SK-N-DZ (cell line): ENCODE measurements around the gene DDX5. TPM values are rescaled to one million over a fixed set of nuclear protein-coding genes. Genes with fewer than 3 reads are reported as not detected.
A peak's percentile ranks its signal among the peaks of the same experiment; 100 is the strongest.

ENCODE experiments used
- DNase-seq: peaks from one replicate; pipeline ENCODE4 v3.0.0-alpha.2; 2015; ENCODE audit warnings: low spot score
- polyA plus RNA-seq, 2 experiments: library from polyadenylated mRNA; depleted of rRNA; stranded (reverse); fragments of >200 nt; gene quantifications; 2 replicates each; pipeline ENCODE4 v1.2.3, GENCODE V29; 2014

DDX5 gene
- polyA plus RNA-seq (2014; cell fraction: cytosol; rRNA removed), result 452 and 483 TPM in 2 replicates
- polyA plus RNA-seq (2014; cell fraction: nucleus; rRNA removed), result 1,137 and 1,529 TPM in 2 replicates

- peak; percentile 97 for DNase-seq
These were observed at the start of gene DDX5 for GRCh38 chr17:64506201-64506575. Gene DDX5 (minus strand): TSS chr17:64506289. CDS start chr17:64506119, 170 bp downstream.

- no peak for DNase-seq
These were observed 49.2 kb upstream of the DDX5 start for GRCh38 chr17:64555281-64555680.

GRCh38 chr17:64554028-64554637 is 48.0 kb upstream of the DDX5 start:
- DNase-seq, result no peak

- DNase-seq, result no peak
These were observed 45.4 kb upstream of the DDX5 start for GRCh38 chr17:64551461-64551860.

GRCh38 chr17:64547319-64547718 is 41.2 kb upstream of the DDX5 start:
- no peak for DNase-seq

GRCh38 chr17:64546716-64547115 is 40.6 kb upstream of the DDX5 start:
- no peak for DNase-seq

GRCh38 chr17:64544742-64545141 is 38.7 kb upstream of the DDX5 start:
- DNase-seq, result no peak

- DNase-seq, result no peak
These were observed 34.2 kb upstream of the DDX5 start for GRCh38 chr17:64540118-64540776.

- DNase-seq, result no peak
These were observed 32.5 kb upstream of the DDX5 start for GRCh38 chr17:64538508-64539130.

GRCh38 chr17:64537488-64537887 is 31.4 kb upstream of the DDX5 start:
- DNase-seq, result no peak

GRCh38 chr17:64536913-64537312 is 30.8 kb upstream of the DDX5 start:
- no peak for DNase-seq

GRCh38 chr17:64535357-64535756 is 29.3 kb upstream of the DDX5 start:
- DNase-seq, result no peak

GRCh38 chr17:64534187-64534586 is 28.1 kb upstream of the DDX5 start:
- DNase-seq, result no peak

- DNase-seq, result no peak
These were observed 27.7 kb upstream of the DDX5 start for GRCh38 chr17:64533784-64534183.

GRCh38 chr17:64532409-64532808 is 26.3 kb upstream of the DDX5 start:
- no peak for DNase-seq

GRCh38 chr17:64531955-64532371 is 25.9 kb upstream of the DDX5 start:
- no peak for DNase-seq

- DNase-seq, result no peak
These were observed 23.1 kb upstream of the DDX5 start for GRCh38 chr17:64529221-64529620.

GRCh38 chr17:64527914-64528313 is 21.8 kb upstream of the DDX5 start:
- no peak for DNase-seq

GRCh38 chr17:64520359-64520758 is 14.3 kb upstream of the DDX5 start:
- DNase-seq, result no peak

- DNase-seq, result no peak
These were observed 13.5 kb upstream of the DDX5 start for GRCh38 chr17:64519601-64520000.

GRCh38 chr17:64515829-64516228 is 9.7 kb upstream of the DDX5 start:
- no peak for DNase-seq

- no peak for DNase-seq
These were observed 9.3 kb upstream of the DDX5 start for GRCh38 chr17:64515419-64515818.

- DNase-seq, result no peak
These were observed 3.1 kb upstream of the DDX5 start for GRCh38 chr17:64509179-64509578.
